ENCODE results near the gene ALDOB.

ALDOB gene

GRCh38 chr9:101435601-101436079 is at the start of gene ALDOB:
TSS of gene ALDOB (minus strand) at chr9:101435774. CDS start at chr9:101430887, 4,887 bp downstream.
- no peak within 1 kb of the TSS for H3K27ac ChIP-seq
- no peak for DNase-seq (ENCODE audit: low read depth, low spot score)

DNA sequence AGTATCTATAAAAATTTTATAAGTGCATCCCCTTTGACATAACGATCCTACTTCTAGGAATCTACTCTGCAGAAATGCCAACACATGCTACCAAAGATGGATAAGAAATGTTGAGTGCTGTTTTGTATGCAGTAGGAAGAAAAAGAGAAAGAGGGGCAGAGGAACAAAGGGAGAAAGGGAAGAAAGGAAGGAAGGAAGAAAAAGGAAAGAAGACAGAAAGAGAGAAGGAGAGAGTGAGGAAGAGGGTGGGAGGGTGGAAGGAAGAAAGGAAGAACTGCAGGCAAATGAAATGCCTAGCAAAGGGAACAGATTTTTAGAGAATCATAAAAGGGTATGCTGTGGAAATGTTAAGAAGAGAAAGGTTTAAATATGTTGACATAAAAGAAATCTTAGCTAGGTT is 48.5 kb upstream of the ALDOB start:
- DNase-seq (ENCODE audit: low read depth, low spot score) = no peak
- H3K27ac ChIP-seq = no peak overlapping the region

DNA sequence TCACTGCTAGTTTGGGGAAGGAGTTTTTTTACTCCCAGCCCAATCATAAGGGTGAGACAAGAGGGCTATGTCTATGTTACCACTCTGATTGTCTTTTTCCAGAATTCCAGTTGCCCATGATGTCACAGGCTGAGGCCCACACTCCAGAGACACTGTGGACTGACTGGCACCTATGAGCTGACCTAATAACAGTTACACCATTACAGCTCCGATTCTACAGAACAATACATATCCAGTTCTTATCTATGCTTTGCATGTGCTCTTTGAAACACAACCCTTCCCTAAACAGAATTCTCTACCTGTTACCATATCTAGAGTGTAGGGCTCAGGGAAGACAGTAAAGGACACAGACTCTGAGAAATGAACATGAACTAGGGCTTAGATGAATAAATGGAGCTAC is 45.7 kb upstream of the ALDOB start:
- DNase-seq (ENCODE audit: low read depth, low spot score) = no peak
- H3K27ac ChIP-seq = peak overlapping the region; percentile 98

DNA sequence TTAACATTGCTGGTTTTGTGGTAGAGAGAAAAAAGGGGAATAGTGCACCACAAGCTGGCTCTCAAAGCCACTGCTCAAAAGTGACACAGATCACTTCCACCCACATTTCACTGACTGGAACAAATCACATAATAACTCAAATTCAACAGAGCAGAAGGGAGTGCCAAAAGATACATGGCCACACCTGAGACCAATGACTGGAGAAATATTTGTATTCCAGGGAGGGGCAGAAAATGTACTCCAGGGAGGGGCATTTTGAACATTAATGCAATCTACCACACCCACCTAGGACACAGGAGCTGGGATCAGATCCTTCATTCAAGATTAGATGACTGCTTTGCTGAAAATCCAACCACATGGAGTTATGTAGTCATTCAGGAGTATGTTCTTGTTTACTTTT is 44.8 kb upstream of the ALDOB start:
- peak; percentile 70 for DNase-seq (ENCODE audit: low read depth, low spot score)
- H3K27ac ChIP-seq = peak overlapping the region; percentile 98

DNA sequence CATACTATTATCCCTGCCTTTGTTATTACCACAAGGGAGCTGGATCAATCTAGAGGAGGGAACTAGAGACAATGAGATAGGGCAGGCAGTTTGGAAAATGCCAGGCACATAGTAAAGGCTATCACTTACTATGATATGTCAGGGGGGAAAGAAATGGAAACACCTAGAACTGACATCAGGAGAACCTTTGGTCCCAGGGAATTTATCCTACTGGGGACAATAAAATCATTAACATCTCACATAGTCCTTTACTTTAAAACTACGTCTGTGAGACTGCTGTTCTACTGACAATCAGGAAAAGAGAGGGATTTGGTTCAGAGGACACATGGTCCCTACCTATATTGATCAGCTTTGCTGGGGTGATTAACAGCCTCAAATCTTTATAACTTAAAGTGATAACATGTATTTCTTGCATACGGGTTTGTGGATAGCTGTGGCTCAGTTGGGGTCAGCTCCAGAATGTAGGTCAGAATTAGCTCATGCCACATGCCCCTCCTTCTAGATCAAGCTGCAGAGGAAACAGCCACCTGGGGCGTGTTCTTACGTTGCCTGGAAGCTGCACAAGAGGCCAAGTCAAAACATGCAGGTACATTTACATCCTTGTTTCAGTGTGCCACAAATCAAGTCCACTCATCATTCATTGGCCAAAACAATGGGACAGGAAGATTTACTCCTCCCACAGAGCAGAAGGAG is 43.9 kb upstream of the ALDOB start:
- peak; percentile 97 for DNase-seq (ENCODE audit: low read depth, low spot score)
- peak overlapping the region; percentile 98 for H3K27ac ChIP-seq

DNA sequence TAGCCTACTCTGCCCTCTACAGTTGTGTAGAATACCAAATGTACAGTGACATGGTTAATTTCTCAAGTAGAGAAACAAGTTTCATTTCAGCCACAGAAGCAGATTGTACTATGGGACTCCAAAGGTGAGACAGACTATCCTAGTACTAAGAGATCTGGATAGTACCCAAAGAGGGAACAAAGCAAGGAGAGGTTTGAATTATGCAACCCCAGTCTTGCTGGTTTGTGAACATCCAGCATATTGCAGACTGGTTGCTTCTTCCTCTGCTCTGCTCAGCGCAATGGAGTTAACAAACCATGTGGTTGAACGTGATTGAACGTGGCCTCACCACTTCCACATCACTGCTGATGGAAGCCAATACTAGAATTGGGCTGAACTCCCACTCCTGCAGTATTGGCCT is 43.3 kb upstream of the ALDOB start:
- H3K27ac ChIP-seq = peak overlapping the region; percentile 98
- no peak for DNase-seq (ENCODE audit: low read depth, low spot score)

DNA sequence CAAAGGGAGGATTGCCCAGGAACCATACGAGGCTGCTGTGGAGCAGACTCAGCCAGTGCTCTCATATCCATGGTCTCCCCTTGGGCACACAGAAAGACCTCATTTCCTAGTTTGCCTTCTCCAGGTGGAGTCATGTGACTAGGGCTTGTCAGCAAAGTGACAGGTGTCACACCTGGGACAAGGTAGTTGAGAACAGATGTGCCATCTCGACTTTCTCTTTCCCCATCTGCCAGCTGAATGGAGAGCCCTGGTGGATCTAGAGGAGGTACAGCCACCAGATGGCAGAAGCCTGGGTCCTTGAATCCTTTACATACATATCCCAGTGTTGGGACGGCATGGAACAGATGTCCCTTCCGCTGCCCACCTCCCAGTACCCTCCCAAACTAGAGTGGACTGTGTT is 42.9 kb upstream of the ALDOB start:
- peak overlapping the region; percentile 98 for H3K27ac ChIP-seq
- no peak for DNase-seq (ENCODE audit: low read depth, low spot score)

GRCh38 chr9:101477736-101478135 is 42.2 kb upstream of the ALDOB start:
- DNase-seq (ENCODE audit: low read depth, low spot score) = no peak
- peak overlapping the region; percentile 98 for H3K27ac ChIP-seq

GRCh38 chr9:101477214-101477613 is 41.6 kb upstream of the ALDOB start:
- H3K27ac ChIP-seq = peak overlapping the region; percentile 98
- no peak for DNase-seq (ENCODE audit: low read depth, low spot score)

DNA sequence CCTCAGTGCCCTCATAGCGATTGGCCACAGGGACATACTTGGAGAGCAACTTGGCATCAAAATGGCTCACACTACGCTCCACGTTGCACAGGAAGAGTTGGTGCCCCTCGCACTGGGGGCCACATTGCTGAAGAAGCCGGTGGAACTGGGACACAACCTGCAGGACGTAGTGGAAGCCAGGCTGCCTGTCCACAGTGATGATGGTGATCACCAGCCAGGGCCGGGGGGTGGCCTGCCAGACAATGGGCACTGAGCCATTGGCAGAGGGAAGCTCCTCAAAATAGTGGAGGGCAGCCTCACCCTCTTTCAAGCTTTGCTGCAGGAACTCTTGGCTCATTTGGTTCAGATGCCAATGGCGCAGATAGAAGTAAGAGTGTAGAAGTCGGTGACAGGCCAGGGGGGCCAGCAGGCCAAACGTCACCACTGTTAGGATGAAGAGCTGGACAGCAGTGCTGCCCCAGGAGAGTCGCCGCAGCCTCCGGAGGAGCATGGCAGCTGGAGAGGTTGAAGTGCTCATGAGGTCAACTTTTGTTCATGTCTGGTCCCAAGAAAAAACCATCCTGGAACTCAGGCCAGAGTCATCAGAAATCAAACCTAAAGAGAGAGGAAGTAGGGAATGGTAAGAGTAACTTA is 41.1 kb upstream of the ALDOB start:
- peak overlapping the region; percentile 98 for H3K27ac ChIP-seq
- DNase-seq (ENCODE audit: low read depth, low spot score) = no peak

GRCh38 chr9:101472891-101473290 is 37.3 kb upstream of the ALDOB start:
- no peak overlapping the region for H3K27ac ChIP-seq
- no peak for DNase-seq (ENCODE audit: low read depth, low spot score)

GRCh38 chr9:101470929-101471328 is 35.4 kb upstream of the ALDOB start:
- H3K27ac ChIP-seq = no peak overlapping the region
- DNase-seq (ENCODE audit: low read depth, low spot score) = no peak

DNA sequence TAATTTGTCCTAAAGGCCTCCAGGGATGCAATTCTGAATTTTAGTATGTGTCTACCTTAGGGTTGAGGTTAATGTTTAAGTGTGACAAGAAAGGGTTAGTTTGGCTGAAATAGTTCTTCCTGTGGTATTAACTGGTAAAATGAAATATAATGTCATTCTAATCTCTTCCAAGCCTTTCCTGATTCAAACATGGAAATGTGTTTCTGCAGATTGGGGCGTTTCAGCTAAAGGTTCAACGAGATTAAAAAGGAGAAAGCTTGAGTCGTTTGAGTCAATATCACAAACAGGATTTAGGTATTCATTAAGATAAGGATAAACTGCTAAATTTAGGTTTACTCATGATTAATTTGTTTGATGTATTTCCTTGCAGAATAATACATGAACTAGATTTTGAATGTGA is 34.4 kb upstream of the ALDOB start:
- no peak for DNase-seq (ENCODE audit: low read depth, low spot score)
- H3K27ac ChIP-seq = no peak overlapping the region

GRCh38 chr9:101469026-101469425 is 33.5 kb upstream of the ALDOB start:
- no peak for DNase-seq (ENCODE audit: low read depth, low spot score)

DNA sequence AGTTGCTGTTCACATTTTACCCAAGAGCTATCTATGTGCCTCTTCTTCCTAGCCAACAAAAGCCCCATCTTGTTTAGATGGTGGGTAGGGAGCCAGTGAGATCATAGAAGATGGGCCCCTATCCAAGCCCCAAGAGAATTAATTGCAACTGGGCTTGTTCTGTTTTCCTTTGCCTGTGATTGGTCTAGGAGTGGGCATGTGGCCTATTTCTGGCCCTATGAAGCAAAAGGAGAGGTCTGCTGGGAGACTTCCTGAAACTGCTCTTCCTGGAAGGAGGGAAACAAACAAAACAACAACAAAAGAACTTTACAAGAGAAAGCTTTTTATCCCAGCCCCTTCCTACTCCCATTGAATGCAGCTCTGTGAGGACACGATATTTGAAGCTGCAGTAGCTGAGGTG is 32.5 kb upstream of the ALDOB start:
- no peak for DNase-seq (ENCODE audit: low read depth, low spot score)
- H3K27ac ChIP-seq = no peak overlapping the region

More at GRCh38 chr9:101469026-101469425, 33.5 kb upstream of the ALDOB start:
- H3K27ac ChIP-seq = no peak overlapping the region

DNA sequence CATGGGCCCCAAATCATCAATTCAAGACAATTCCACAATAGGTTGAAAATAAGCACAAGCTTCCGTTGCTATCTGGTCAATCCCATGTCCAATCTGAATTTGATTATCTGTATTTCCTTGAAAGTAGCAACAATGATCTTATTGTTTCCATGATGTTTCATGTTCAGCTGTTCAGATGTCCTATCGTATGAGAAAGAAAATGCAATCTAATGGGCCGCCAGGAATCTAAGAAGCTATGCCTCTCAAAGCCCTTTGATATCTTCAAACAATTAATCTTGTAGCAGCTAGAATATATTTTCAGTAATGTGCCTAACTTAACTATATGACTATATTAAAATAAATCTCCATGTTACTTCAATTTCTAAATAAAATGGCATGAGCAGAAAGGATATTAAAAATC is 32.1 kb upstream of the ALDOB start:
- H3K27ac ChIP-seq = no peak overlapping the region
- no peak for DNase-seq (ENCODE audit: low read depth, low spot score)

GRCh38 chr9:101466863-101467262 is 31.3 kb upstream of the ALDOB start:
- peak overlapping the region; percentile 23 for H3K27ac ChIP-seq
- no peak for DNase-seq (ENCODE audit: low read depth, low spot score)

- DNase-seq (ENCODE audit: low read depth, low spot score) = no peak
- H3K27ac ChIP-seq = peak overlapping the region; percentile 57
These were observed 29.8 kb upstream of the ALDOB start for GRCh38 chr9:101465326-101465915.

GRCh38 chr9:101463397-101463796 is 27.8 kb upstream of the ALDOB start:
- DNase-seq (ENCODE audit: low read depth, low spot score) = no peak
- H3K27ac ChIP-seq = no peak overlapping the region

DNA sequence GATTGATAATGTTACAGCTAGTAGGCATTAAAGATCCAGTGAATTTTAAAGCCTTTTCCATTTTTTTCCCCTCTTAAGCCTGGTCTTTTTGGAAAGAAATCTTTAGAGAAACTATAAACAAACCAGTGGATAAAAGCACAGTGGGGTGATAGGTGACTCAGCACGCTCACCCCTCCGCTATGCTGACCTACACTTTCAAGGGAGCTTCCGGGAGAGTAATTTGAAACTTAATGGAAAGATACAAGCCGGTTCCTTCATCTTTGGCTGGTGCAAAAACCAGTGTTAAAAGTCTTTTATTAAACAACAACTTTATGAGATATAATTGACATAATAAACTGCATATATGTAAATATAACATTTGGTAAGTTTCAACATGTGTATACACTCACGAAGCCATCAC is 27.0 kb upstream of the ALDOB start:
- H3K27ac ChIP-seq = no peak overlapping the region
- DNase-seq (ENCODE audit: low read depth, low spot score) = no peak

- no peak overlapping the region for H3K27ac ChIP-seq
- DNase-seq (ENCODE audit: low read depth, low spot score) = no peak
These were observed 25.4 kb upstream of the ALDOB start for GRCh38 chr9:101460965-101461364.

Data from epithelial cell of prostate (primary cell).